Body of pancreas (tissue), 4 donors: ENCODE data around the gene HYCC1.
"Not testable (repeated sequence)": the region's sequence is repeated elsewhere in the genome, so short reads cannot be mapped to it uniquely, and the experiment has no call there.

Experiments used
- CTCF ChIP-seq, 7 experiments: fragments of 450-650 bp in 4 of 7; fragments of 200-600 bp in 3 of 7; sonication (generic) in 3 of 7; IDR thresholded peaks; one replicate each; pipeline ENCODE4 v1.5.1; 2016 to 2019; ENCODE audit warnings: antibody characterized with exemption in 7 of 7
- POLR2A ChIP-seq, 3 donors: fragments of 450-650 bp; IDR thresholded peaks; one replicate each; pipeline ENCODE4 v1.6.1; 2016; ENCODE audit warnings: antibody characterized with exemption in 3 of 3, mild to moderate bottlenecking in 2 of 3

GRCh38 chr7:23039674-23040073 is 25.7 kb upstream of the HYCC1 start:
- TF ChIP-seq CTCF, POLR2A (IDR thresholded peaks at IDR 0.05): not testable (repeated sequence)
